GM12878 (cell line): ENCODE results near the gene HBP1. TPM values are rescaled to one million over a fixed set of nuclear protein-coding genes. Genes with fewer than 3 reads are reported as not detected.

Experiments
- ATAC-seq: fragments of 200-7000 bp; cut with Tn5 transposase; 3 replicates; pipeline ENCODE4 v1.9.1; 2020; ENCODE audit warnings: mild to moderate bottlenecking, moderate library complexity
- BruUV-seq: library from RNA; stranded (reverse); fragments of 400-500 nt; replicated peaks from 2 replicates; lab custom pipeline; 2021; lab: Mats Ljungman, UMichigan
- CTCF ChIA-PET: fragments of 300-600 bp; sonication (Branson Sonifier 250); formaldehyde crosslinking; extraction: SDS; loops from one replicate; lab custom pipeline; 2021; ENCODE audit warnings: inconsistent platforms; lab: Yijun Ruan, JAX
- POLR2A ChIA-PET: fragments of 350-600 bp; formaldehyde crosslinking; extraction: SDS; loops from one replicate; lab custom pipeline; 2021; ENCODE audit warnings: inconsistent platforms; lab: Charles Lee
- RAD21 ChIA-PET: fragments of 300-600 bp; sonication (Branson Sonifier 250); formaldehyde crosslinking; loops from one replicate; lab custom pipeline; 2023; ENCODE audit warnings: antibody characterized with exemption; ENCODE audit not compliant: unreplicated experiment; lab: Charles Lee
- SMC1A ChIA-PET: fragments of 300-600 bp; sonication (Branson Sonifier 250); formaldehyde crosslinking; loops from one replicate; lab custom pipeline; 2023; ENCODE audit not compliant: unreplicated experiment, uncharacterized antibody; lab: Charles Lee
- DNase-seq: peaks from one replicate; pipeline ENCODE4 v3.0.0-alpha.2; 2011; ENCODE audit warnings: low read depth, low spot score
- FAIRE-seq: peaks from 3 replicates; lab custom pipeline; 2011; peaks lifted over from hg19 to GRCh38; lab: Jason Lieb, UNC
- H2AFZ ChIP-seq: 2 replicates; pipeline ENCODE4 v1.6.0; 2011; ENCODE audit warnings: low read depth, low read length, control low read depth; ENCODE audit not compliant: control insufficient read depth
- H3K27ac ChIP-seq: 2 replicates; pipeline ENCODE4 v1.5.1; 2011; ENCODE audit warnings: control low read depth; ENCODE audit not compliant: control insufficient read depth, insufficient read depth
- H3K27me3 ChIP-seq, 2 experiments: replicated peaks in 1 of 2; 2 replicates each; pipeline versions ENCODE4 v1.6.0 to v1.6.1; 2011; ENCODE audit warnings: low read length in 1 of 2; ENCODE audit not compliant: control insufficient read depth in 2 of 2, insufficient read depth in 2 of 2
- H3K36me3 ChIP-seq, 2 experiments: 2 replicates each; pipeline ENCODE4 v1.5.1; 2011; ENCODE audit warnings: low read length in 1 of 2; ENCODE audit not compliant: control insufficient read depth in 2 of 2, insufficient read depth in 2 of 2
- H3K4me1 ChIP-seq: 2 replicates; pipeline ENCODE4 v1.6.1; 2011; ENCODE audit warnings: mild to moderate bottlenecking, low read length, moderate library complexity, mixed read lengths; ENCODE audit not compliant: control insufficient read depth, insufficient read depth
- H3K4me2 ChIP-seq: 2 replicates; pipeline ENCODE4 v1.6.0; 2011; ENCODE audit warnings: control low read depth; ENCODE audit not compliant: control insufficient read depth, insufficient read depth
- H3K4me3 ChIP-seq: fragments of 200-600 bp; sonication (generic); 2 replicates; pipeline ENCODE4 v1.5.1; 2016
- H3K79me2 ChIP-seq: 2 replicates; pipeline ENCODE4 v1.6.0; 2011; ENCODE audit warnings: low read length; ENCODE audit not compliant: control insufficient read depth, insufficient read depth
- H3K9ac ChIP-seq: 2 replicates; pipeline ENCODE4 v1.8.0; 2011; ENCODE audit warnings: low read length, control low read depth, mixed read lengths; ENCODE audit not compliant: control insufficient read depth, insufficient read depth
- H3K9me3 ChIP-seq: replicated peaks from 3 replicates; pipeline ENCODE4 v1.5.1; 2011; ENCODE audit warnings: mild to moderate bottlenecking, low read length; ENCODE audit not compliant: control insufficient read depth, insufficient read depth
- H4K20me1 ChIP-seq: 2 replicates; pipeline ENCODE4 v1.6.0; 2011; ENCODE audit not compliant: control insufficient read depth, insufficient read depth
- DPF2 ChIP-seq: fragments of 450-650 bp; IDR thresholded peaks from 2 replicates; pipeline ENCODE4 v1.6.1; 2017; ENCODE audit warnings: mild to moderate bottlenecking
- IKZF1 ChIP-seq: fragments of 450-650 bp; conservative IDR thresholded peaks from 2 replicates; pipeline ENCODE4 v1.6.1; 2017; ENCODE audit warnings: antibody characterized with exemption, mild to moderate bottlenecking
- MEF2A ChIP-seq: IDR thresholded peaks from 2 replicates; pipeline ENCODE4 v1.6.1; 2011; ENCODE audit warnings: low read depth, mild to moderate bottlenecking, low read length, moderate library complexity; ENCODE audit not compliant: insufficient read depth
- MTA3 ChIP-seq: IDR thresholded peaks from 2 replicates; pipeline ENCODE4 v1.6.1; 2012; ENCODE audit warnings: low read length, inconsistent platforms, borderline replicate concordance
- NR2F1 ChIP-seq: fragments of 450-650 bp; conservative IDR thresholded peaks from 2 replicates; pipeline ENCODE4 v1.6.1; 2017; ENCODE audit warnings: mild to moderate bottlenecking
- POLR2AphosphoS2 ChIP-seq: IDR thresholded peaks from 2 replicates; pipeline ENCODE4 v1.6.1; 2011; ENCODE audit warnings: low read depth, mild to moderate bottlenecking, low read length, improper control_type of control experiment, moderate library complexity
- RB1 ChIP-seq: fragments of 450-650 bp; formaldehyde crosslinking; IDR thresholded peaks from 2 replicates; pipeline ENCODE4 v1.6.1; 2017; ENCODE audit warnings: mild to moderate bottlenecking, borderline replicate concordance
- RCOR1 ChIP-seq: conservative IDR thresholded peaks from 2 replicates; pipeline ENCODE4 v1.6.1; 2012; ENCODE audit warnings: low read depth, low read length, improper control_type of control experiment
- STAT1 ChIP-seq: fragments of 450-650 bp; conservative IDR thresholded peaks from 2 replicates; pipeline ENCODE4 v1.6.1; 2014; ENCODE audit warnings: antibody characterized with exemption, mild to moderate bottlenecking
- YY1 ChIP-seq: IDR thresholded peaks from 2 replicates; pipeline ENCODE4 v1.6.1; 2011; ENCODE audit warnings: low read depth, mild to moderate bottlenecking, low read length
- ZSCAN29 ChIP-seq: fragments of 450-650 bp; IDR thresholded peaks from 2 replicates; pipeline ENCODE4 v1.6.1; 2017; ENCODE audit warnings: mild to moderate bottlenecking, moderate library complexity
- WGBS: methylation state at CpG from one replicate; pipeline ENCODE4 v1.1.6; 2016; ENCODE audit warnings: low lambda C conversion rate; ENCODE audit not compliant: insufficient replicate concordance, insufficient coverage; ENCODE audit errors: missing lambda C conversion rate; 5-methylcytosine and 5-hydroxymethylcytosine counted together
- in situ Hi-C: fragments of 300-500 bp; cut with MboI; formaldehyde crosslinking; loops from 9 replicates; pipeline ENCODE4 v1.14.3; 2018; ENCODE audit warnings: mixed read lengths
- intact Hi-C: fragments of 100-400 bp; cut with micrococcal nuclease; formaldehyde crosslinking; loops from one replicate; pipeline ENCODE4 v1.14.2; 2022; ENCODE audit not compliant: unreplicated experiment
- polyA plus RNA-seq, 11 experiments: library from polyadenylated mRNA; depleted of rRNA in 4 of 11; unstranded in 6 of 11; stranded (reverse) in 5 of 11; fragments of >200 nt; fragmentation: Nextera tagmentation in 4 of 11; fragmentation: Illumina TruSeq in 1 of 11; extraction: Ambion mirVana in 4 of 11; extraction: Trizol in 1 of 11; gene quantifications; 1 replicate in 1 of 11; 2 replicates in 10 of 11; pipeline versions ENCODE4 v1.2.1 to v1.2.3, GENCODE V29; 2011 to 2016; ENCODE audit warnings: inconsistent platforms in 2 of 11, missing spikeins in 2 of 11, low read depth in 1 of 11
- total RNA-seq, 4 experiments: library from RNA; depleted of rRNA in 3 of 4; stranded (reverse); fragments of >200 nt in 3 of 4; fragmentation: Illumina TruSeq in 1 of 4; extraction: Trizol in 1 of 4; gene quantifications; 2 replicates each; pipeline versions ENCODE4 v1.2.1 to v1.2.3, GENCODE V29; 2013 to 2021

The HBP1 gene
- total and polyA plus RNA-seq, 10 of the 15 experiments (the other 5 are each of a cell fraction or from before 2014, with no cell fraction given), result 5.8 to 30.9 (median 9.4) TPM

- POLR2A ChIA-PET, result no interaction called here
- Histone ChIP-seq H4K20me1 (no peaks in the 10 kb centered on the region), H2AFZ (no peak overlapping the region), H3K4me2 (no peak overlapping the region), H3K27me3 (no peaks in the 10 kb centered on the region), H3K27ac (no peak overlapping the region)
- no peak for DNase-seq
- CTCF ChIA-PET, result interaction anchor here (1.4 kb wide), 1 partner anchor 14 kb away, joined by 4 read pairs; no protein-coding TSS in a partner anchor
- TF ChIP-seq MTA3 (no peak), ZSCAN29 (no peak), IKZF1 (no peak), DPF2 (no peak), RCOR1 (no peak), NR2F1 (no peak), YY1 (no peak), POLR2AphosphoS2 (no peak), MEF2A (no peak), STAT1 (no peak), RB1 (no peak)
- TF ChIP-seq, all 136 proteins: peak for 0
- no peaks in the 10 kb centered on the region for H3K4me1 ChIP-seq
- intact Hi-C loops, result no loop called here
- no peaks in the 10 kb centered on the region; the same call in 1 of the 3 replicates for H3K9me3 ChIP-seq
- H3K79me2 ChIP-seq, result no peaks in the 10 kb centered on the region
- ChIA-PET SMC1A (interaction anchor here (1.0 to 1.5 kb wide), 2 partner anchors 26 to 412 kb away, joined by 3 read pairs; no protein-coding TSS in a partner anchor), RAD21 (interaction anchor here (0.6 to 1.2 kb wide), 2 partner anchors 40 to 1086 kb away, joined by 3 to 4 read pairs; partner anchors contain the start of gene HBP1)
- in situ Hi-C loops, result loop anchor here (10.0 kb wide), 1 partner anchor 516 kb away; no protein-coding TSS in a partner anchor
- H3K9ac ChIP-seq, result no peak overlapping the region
- BruUV-seq, result no TSS peak
- no peak for FAIRE-seq
- ATAC-seq, result no peak
- H3K4me3 ChIP-seq, result no peak overlapping the region
- peaks cover 2 to 10% of the 10 kb centered on the region in 2 experiments; a peak in 3 of 4 replicates for H3K36me3 ChIP-seq
- 88% methylated on average over 5 of the region's 5 CpGs for WGBS
These were observed 39.8 kb downstream of the HBP1 start for GRCh38 chr7:107208563-107208962.
